GM21717 (cell line): ENCODE results near the gene EHF.

Source experiments
- ATAC-seq: cut with Tn5 transposase; IDR thresholded peaks from one replicate; pipeline ENCODE4 v1.9.1; 2021; ENCODE audit warnings: mild to moderate bottlenecking, moderate library complexity; ENCODE audit not compliant: unreplicated experiment

The EHF gene

DNA sequence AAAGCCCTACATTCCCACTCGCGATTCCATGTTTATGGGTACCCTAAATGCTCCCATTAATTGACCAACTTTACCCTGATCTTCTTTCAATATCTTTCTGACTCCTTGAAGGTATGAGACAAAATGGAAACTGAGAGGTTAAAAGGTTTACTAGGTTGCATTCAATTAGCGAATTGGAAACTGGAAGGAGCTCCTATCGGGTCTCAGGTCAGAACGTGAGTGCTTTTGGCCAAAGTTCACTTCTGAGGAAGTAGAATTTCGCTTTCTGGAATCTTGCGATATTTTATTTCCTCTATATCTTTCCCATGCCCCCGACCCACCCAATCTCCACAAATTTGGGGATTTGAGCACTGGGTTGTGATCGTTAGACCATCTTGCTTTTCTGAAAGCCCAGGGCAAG, 2.6 kb downstream of the EHF start:
- peak; percentile 41 for ATAC-seq

DNA sequence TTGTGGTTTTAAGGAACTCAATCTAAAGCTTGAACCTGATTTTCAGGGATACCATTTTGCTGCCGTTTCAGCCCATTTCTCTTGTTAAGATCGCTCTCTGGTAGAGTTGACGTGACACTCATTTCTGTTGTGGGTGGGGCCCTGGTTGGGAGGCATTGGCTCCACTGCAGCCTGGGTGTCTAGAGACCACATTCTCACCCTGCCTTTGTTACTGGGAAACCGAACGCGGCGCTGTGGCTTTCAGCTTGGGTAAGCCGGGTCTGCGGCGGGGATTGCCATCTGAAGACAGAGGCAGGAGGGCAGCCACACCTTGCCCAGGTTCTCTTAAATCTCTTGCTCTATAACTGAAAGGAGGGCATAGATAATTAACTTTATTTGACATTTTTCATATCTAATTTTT, 3.2 kb downstream of the EHF start:
- ATAC-seq: peak; percentile 85

DNA sequence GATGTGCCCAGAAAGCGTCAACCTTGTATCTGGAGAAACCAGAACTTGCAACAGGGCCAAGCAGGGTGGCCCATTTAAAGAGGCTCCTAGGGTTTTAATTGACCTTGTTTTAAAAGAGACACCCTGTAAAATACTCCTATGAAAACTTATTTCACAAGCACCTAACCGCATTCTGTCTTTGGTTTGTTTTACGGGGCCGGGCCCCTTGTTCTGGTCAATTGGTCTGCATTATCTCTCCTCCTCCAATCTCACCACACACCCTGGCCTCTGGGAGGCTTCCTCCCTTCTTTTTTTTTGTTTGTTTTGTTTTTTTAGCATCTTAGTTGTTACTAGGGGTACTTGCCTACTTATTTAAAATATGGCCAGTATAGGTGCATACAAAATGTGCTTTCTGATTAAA, 4.7 kb downstream of the EHF start:
- no peak for ATAC-seq

DNA sequence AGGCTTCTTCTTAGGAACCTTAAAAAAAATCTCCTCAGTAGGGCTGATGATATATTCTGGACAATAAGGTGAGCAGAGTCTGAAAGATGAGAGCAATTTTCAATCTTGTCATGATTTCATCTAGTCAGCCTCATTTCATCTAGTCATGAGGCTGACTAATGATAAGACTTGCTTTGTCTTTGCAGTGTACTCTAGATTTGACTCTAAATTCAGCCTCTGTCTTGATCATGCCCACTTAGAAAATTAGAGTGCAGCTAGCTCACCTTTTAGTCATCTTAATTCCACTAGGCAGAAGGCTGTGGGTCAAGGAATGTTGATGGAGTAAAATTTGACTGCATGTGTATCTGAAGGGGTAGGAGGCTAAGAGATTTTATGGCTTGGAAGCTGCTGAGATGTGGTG, 5.5 kb downstream of the EHF start:
- no peak for ATAC-seq

DNA sequence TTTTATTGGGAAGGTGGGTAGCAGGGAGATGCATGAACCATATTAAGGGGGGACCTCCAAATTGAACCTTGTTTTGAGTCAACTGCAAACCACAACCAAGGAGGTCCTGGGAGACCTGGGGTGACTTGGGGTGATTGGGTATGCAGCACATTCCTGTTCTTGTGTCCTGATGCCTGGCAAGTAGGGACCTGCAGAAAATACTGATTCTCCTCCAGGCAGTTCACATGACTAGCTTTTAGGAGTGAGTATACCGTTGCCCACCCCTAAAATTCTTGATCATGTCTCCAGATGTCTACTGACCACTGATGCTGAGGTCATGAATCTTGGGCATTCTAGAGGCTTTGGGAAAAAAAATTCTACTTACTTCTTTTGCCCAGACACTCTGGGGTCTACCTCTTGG, 6.3 kb downstream of the EHF start:
- ATAC-seq: no peak

DNA sequence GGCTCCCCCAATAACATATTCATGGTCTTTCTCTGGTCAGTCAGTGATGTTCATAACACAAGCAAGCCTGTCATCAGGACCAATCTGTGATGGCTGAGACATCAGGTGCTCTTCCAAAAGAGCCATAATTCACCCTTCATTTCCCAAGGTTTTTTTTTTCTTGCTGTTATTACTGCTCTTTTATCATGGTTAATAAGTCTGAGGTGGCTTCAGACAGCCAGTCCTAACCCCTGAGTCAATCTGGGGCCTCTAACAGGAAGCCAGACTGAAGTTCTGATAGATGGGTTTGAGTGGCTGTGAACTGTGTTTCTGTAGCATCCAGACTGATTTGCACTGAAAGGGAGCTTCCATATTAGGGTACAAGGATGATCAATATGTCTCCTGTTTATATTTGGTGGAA, 8.8 kb downstream of the EHF start:
- no peak for ATAC-seq

DNA sequence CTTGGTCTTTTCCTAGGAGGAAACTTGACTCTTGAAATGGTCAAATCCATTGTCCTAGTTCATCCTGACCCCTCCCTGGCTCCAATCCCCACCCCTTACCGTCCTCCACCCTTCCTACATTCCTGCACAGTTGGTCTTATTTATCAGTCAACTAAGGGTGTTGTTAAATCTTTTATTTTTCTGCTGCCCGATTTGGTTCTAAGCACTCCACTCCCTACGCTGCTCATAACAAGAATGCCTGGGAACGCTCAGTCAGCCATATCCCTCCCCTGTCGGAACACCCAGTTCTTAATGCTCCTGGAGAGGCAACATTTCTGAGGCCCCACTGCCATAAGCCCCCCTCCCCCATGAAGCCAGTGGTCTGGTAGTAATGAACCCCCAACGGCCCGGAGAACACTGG, 9.7 kb downstream of the EHF start:
- no peak for ATAC-seq

DNA sequence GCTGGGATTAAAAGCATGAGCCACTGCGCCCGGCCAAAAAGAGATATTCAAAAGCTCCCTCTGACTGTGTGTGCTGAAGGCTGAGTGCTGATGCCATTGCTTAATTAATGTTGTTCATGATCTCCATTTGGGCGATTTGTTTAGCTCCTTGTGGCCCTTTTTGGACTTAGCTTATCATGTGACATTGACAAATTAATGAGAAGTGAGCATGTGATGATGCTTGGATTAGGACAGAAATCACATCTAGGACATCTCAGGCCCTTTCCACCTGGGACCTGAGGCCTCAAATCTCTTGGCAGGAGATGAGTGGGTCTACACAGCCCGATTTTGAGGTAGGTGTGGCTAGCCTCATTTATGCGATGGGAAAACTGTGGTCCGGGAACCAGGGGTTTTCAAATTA, 10.4 kb downstream of the EHF start:
- ATAC-seq: no peak

DNA sequence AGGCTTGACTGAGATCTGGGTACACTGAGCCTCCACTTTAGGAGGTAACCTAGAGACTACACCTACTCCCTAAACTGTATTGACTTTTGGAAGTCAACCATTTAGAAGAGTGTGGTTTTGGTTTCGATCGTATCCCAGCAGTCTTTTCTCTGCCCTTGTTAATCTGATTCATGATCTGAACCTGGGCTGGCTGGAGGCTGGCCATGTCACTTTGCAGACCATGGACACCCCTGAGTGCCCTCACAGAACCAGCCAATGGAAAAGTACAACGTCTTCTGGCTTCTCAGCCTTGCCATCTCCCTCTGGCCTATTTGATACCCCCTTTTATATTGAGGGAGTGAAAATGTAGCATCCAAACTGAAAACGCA, 10.8 kb downstream of the EHF start:
- no peak for ATAC-seq

DNA sequence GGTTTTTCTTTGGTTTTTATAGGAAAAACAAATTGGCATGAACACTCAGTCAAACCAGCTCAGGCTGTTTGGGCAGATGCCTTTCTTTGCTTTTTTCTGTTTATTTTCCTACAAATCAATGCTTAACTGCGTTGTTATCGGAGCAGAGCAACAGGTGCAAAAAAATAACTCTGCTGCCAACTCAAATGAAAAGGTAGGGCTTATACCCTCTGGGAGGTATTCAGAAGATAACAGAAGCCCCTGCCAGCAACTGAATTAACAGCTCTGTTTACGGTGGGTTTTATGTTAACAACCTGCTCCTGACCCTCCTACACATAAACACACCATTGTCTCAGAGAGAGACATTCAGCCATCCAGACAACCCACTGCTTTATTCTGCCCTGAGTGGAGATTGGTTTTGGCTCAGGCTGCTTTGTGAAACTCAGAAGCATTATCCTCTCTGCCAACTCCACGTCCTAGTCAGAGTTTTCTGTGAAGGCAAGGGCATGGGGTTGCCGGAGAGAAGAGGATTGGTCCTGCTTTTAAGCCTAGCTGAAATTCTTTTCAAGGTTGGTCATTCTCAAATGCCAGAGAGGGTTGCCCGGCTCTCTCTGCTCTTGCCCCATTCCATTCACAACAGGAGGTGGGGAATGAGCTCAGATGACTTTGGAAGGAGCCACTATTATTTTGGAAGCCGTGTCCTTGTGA, 11.4 kb downstream of the EHF start:
- no peak for ATAC-seq

DNA sequence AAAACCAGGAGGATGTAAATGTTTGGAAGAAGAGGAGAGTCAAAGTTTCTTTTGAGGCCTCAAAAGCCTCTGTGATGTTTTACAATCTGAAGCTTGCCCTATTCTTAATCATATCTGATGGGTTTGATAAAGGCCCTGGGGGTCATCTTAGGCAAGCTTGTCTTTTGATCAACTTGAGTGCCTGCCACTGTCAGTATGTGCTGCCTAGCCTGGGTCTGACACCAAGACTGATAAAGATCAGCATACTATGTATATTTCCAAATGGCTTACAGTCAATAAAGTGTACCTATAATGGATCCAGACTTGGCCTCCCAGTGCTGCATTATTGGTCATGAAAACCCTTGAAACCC, 12.7 kb downstream of the EHF start:
- ATAC-seq: peak; percentile 8

DNA sequence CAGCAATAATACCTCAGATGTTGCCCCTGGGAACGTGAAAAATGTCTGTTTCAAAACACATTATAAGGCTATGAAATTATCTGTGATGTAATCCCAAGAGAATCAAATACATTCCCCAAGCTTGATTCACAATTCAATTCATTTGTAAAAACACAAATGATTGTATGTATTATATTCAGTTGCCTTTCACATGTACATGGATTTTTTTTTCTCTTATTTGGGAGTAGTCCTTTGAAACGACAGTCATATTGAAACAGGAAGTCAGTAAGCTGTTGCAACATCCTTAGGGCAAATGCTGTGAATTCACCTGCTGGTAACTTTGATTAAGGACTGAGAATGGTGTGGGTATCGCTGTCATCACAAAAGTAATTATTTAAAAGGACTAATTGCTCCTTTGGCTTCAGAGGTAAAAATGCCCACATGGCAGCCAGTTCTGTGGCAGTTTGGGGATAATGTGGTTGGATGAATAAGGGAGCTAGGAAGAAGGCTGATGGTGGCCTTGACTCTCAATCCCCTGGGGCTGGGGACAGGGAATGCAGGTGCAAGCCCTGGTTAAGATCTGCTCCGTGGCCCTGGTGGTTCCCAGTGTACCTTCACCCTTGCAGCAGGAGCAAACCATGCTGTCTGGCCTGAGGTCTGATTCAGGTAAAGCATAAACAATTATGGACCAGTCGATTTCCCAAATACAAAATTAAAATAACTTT, 13.2 kb downstream of the EHF start:
- peak; percentile 77 for ATAC-seq

DNA sequence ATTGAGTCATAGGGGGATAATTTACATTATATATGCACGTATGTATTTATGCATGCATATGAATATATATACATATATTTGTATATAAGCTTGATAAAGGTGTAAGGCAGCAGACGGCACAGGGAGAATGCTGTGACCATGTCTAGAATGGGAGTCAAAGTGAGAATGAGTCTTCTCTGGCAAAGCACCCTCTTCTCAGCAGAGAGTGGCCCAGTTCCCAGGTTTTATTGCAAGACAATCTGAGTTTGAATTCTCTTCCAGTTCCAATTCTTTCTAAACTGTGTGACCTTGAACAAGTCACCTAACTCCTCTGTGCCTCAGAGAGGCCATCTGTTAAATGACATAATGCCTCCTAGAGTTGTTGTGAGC, 13.8 kb downstream of the EHF start:
- ATAC-seq: no peak

DNA sequence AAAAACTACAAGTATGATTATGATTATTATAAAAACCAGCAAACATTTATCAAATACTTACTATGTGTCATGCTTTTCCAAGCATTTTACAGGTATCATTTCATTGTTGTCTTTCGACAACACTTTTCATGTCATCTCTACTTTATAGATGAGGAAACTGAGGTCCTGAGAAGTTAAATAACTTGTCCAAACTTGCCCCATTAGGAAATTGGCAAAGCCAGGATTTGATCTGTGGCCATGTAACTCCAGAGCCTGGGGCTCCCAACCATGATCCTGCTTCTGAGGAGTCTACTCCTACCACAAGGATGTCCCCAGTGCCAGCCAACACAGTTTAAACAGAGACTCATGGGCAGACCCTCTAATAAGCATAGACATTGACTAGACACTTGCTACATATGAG, 15.2 kb downstream of the EHF start:
- ATAC-seq: no peak

DNA sequence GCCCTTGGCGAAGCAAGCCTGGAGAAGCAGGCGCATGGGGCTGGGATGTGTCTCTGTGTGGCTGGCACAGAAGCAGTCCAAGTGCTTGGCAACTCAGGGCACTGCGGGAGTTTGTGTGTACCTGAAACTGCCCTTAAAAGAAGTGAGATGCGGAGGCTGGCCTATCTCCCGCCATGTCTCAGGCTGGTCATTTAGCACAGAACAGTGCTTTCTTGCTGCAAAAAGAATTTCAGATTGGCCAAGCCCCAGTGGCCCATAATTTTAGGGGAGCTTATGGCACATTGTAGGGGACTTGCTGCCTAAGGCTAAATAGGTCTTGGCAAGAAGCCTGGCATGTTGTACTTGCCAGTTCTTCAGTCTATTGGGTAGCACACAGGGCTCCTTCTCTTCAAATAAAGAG, 16.4 kb downstream of the EHF start:
- ATAC-seq: no peak

DNA sequence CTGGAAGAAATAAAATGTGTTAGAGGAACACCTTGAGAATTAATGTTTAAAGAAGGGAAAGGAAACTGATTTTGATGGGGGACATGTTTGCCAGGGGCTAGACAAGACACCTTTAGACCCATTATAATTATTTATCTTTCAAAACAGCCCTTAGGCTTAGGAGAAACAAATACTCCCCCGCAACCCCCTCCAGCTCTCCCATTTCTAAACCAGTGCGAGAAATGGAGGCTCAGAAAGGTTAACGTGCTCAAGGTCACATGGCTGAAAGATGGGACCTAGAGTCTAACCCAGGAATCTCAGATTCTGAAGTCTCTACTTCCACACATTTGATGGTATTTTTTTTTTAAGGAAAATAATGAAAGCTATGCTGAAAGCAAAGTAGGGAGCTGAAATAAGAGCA, 18.0 kb downstream of the EHF start:
- no peak for ATAC-seq

DNA sequence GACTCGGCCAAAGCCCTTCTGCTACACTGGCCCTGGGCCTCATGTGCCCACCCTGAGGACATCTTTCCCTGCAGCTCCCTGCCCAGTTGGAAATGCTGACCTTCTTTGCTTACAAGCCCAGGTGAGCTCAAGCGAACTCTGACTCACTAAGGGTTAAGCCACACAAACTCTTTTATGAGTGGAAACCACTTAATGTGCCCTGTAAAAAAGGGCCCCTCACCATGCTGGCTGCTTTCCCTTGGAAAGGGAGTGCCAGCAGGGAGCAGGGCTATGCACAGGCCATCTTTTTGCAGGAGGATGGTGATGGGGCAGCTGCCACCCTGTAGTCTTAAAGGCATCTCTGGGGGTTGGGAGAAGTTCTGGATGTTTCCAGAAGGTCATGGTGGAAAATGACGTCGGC, 18.7 kb downstream of the EHF start:
- no peak for ATAC-seq

DNA sequence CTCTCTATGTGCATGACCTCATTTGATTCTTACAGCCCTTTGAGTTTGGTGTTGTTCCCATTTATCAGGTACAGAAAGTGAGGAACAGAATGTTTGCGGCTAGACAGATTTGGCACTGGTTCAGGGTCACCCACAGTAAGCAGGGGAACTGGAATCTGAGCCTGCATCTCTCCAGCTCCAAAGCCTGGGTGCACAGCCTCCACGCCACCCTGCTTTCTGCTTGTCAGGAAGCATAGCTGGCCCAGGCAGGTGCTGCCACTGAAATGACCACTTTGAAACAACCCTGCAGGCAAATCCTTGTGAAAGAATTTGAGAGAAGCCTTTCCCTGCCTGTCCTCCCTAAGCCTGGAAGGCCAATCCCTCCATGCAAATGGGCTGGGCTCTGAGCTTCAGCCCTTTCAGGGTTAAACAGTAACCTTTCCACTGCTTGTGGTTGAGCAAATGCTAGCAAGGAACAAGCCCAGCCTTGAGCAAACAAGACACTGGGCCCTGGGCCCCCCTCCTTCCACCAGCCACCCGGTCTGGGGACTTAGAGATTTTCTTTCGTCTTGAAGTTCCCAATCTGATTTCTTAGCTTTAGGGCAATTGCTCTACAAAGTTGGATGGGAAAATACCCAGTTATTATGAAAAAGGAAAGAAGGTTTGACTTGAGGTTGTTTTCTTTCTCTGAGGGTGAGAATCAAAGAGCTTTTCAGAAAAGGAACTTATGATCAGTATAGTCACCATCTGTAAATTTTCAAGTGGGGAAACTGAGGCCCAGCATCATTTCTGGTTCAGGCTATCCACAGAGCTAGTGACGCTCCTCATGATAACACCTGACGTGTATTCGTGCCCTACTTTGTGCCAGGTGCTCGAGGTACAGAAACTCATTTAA, 19.4 kb downstream of the EHF start:
- no peak for ATAC-seq

DNA sequence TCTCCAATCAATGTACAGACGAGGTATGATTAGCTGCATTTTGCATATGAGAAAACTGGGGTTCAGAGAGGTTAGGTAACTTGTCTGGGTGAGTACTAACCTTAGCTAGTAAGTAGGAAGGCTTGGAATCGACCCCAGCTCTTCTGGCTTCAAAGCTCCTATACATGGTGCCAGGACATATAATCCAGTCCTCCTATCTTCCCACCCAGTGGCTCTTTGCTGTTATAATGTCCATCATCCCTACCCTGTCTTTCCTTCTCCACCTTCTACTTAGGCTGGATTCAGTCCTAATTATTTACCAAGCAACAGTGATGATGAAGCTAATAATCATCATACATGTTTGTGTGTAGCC, 20.0 kb downstream of the EHF start:
- no peak for ATAC-seq

DNA sequence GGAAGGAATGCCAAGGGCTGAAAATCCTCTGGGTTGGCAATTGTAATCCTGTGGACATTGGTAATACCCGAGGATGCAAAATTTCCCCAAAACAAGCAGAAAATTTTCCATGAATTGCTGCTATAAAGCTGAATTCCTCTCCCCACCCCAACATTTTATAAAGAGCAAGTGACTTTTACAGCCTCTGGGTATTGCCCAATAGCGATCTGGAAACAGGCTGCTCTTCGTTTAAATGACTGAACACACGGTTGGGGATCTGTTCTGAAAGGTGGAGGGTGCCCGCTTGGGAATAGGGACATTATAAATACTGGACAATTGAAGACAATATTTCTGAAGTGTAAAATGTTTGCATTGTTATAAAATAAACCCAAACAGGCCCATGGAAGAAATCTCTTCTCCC, 20.6 kb downstream of the EHF start:
- no peak for ATAC-seq

DNA sequence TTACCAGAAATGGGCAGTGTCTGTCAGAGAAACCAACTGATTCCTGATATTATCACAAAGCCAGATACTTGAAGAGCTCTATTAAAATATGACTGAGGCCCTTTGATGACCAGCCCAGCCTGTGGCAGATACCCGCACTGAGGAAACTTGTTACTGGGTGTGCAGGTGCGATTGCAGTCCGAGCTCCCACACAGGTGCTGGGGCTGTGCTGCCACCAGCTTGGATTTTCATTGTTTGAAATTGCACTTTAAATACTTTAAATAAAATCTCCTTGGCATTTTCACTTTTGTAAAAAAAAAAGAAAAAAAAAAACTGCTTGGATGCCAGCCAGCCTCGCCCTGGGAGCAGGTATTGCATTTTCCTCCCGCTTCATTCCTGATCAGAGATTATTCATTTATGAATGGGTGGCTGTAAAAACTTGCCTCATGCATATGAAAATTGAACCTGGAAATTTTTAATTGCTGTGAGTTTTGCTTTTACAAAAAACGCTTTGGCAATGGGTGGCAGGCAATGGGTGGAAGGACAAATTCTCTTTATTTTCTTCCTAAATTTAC, 21.2 kb downstream of the EHF start:
- ATAC-seq: no peak

DNA sequence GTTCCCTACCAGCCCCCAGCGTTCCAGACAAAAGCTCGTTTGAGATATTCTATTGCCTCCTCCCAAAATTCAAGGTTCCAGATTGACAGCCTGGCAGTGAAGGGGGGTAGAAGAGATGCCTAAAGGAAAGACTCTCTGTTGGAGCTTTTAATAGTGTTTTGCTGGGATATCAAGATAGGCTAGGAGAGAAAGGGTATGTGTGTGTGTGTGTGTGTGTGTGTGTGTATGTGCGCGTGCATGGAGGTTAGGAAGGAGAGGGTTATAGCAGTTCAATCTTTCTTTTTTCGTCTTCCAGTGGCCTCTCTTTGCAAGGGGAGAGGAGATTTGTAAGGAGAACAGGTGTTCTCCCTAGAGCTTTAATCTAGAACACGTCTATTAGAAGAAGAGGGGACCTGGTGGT, 22.0 kb downstream of the EHF start:
- ATAC-seq: no peak
